GM21786 (cell line): ENCODE measurements around the gene PRKCA.
"Not testable (repeated sequence)": the region's sequence is repeated elsewhere in the genome, so short reads cannot be mapped to it uniquely, and the experiment has no call there.

Experiments
- ATAC-seq: cut with Tn5 transposase; IDR thresholded peaks from one replicate; pipeline ENCODE4 v1.9.1; 2021; ENCODE audit not compliant: unreplicated experiment

The PRKCA gene

DNA sequence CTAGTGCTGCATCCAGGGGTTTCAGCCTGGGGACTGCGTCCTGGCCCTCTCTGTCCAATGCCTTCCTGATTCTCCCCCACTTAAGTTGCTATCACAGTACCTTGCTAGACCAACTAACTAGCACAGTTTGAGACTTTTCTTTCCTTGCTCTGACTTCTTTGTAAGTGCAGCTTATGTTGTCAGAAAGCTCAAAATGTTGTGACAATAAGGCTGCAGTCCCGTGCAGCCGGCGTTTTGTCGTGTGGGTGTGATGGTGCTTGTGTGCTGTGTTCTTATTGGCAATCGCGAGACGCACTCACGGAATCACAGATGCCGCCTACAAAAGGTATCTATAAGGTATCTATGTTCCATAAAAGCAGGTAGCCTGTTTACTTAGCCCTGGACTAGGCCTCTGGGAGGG, 132.8 kb downstream of the PRKCA start:
- no peak for ATAC-seq

DNA sequence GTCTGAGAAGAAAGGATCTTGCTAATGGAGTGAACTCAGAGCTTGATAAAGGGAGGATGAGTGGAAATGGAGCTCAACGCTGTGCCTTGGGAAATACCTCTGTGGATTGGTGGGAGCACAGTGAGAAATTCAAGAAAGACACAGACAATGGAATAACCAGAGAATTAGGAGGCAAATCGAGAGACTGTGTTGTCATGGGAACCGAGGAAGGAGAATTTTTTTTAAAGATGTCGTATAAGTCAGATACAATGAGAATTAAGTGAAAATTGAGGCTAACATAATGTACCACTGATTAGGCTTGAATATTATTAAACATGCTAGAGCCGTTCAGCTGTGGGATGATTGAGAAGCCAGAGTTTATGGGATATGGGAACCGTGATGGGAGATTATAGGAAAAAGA, 134.2 kb downstream of the PRKCA start:
- no peak for ATAC-seq

DNA sequence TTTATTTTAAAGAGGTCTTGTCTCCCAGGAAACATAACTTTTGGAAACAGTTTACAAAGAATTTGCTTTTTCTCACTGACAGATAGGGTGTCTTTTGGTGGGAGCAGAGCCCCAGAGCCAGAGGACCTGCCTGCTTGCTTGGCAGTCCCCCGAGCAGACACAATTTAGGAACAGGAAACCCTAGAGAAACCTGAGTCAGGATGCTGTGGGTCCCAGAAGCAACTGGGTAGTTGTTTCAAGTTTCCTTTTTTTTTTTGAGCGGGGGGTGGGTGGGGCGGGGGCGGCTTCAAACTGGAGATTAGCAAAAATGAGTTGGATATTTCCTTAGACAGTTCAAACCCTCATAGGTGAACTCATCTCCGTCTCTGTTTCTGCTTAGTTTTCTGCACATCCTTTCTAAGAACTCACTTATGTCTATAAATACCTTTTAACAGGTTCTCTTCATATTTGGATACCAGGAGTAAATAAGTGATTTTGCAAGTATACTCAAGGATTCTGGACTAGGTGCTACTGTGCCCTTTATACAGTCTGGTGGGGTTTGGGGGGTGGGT, 135.1 kb downstream of the PRKCA start:
- no peak for ATAC-seq

DNA sequence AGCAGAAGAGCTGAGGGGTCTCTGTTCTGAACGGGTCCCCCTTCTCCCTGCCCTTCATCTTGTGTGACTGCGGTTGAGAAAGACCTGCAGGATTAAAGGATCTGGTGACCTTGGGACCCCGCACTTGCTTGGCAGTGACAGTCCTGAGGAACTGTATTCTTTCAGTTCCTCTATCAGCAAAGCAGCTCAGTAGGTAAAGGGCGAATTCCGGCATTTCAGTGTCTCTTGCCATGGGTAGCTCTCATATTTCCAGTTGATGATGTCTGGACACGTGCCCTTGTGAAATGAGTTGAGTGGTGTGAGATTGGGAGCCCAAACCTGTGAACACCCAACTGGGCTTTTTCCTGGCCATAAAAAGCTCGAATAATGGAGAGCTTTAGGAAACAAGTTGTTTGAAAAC, 135.7 kb downstream of the PRKCA start:
- no peak for ATAC-seq

DNA sequence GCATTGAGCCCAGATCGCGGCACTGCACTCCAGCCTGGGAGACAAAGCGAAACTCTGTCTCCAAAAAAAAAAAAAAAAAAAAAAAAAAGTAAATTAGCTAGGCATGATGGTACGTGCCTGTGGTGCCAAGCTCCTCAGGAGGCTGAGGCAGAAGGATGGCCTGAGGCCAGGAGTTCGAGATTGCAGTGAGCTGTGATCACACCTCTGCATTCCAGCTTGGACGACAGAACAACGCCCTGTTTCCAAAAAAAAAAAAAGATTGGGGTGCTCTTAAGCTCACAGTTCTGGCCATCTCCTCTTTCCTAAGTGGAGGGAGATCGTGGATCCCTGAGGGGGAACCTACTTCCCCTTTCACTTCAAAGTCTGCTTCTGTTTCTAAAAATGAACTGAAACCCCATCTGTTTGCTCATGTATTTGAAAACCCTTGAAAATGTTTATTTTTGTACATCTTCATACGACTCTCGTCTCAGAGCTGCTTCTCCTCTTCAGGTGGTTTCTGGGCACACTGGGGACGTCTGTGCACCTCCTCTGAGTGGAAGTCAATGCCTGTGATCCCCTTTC, 138.8 kb downstream of the PRKCA start:
- peak; percentile 91 for ATAC-seq

DNA sequence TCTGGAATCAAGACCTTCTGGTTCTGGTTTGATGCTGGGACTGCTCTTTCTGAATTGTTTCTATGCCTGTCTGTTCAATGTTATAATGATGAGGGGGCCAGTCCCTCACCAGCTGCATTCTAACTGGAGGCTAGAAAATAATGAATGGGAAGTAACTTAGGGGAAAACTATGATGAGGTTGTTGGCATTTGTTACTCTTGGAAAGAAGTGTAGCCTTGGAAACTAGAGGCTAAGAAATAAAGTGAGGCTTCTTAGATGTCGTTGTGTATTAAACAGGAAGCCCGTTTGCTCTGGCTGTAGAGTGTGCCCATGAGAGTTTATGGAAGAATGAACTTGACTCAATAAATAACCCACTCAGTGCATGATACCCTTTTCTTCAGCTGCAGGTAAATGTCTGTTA, 140.8 kb downstream of the PRKCA start:
- no peak for ATAC-seq

DNA sequence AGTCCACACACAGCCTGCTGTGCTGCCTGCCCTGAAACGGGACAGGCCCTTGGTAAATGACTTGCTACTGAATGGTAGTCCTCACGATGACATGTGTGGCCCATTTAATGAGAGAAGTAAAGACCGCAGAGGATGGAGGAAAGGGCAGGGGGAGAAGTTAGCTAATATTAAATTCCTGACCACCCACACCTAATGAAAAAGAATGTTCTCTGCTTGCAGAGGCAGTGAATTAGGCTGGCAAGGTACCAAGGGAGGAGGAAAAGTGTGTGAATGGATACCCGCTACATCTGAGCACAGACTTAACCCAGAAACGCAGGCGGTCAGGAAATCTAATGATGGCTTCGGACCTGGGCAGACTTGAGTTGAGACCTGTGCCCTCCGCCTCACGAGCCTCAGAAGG, 141.2 kb downstream of the PRKCA start:
- no peak for ATAC-seq

DNA sequence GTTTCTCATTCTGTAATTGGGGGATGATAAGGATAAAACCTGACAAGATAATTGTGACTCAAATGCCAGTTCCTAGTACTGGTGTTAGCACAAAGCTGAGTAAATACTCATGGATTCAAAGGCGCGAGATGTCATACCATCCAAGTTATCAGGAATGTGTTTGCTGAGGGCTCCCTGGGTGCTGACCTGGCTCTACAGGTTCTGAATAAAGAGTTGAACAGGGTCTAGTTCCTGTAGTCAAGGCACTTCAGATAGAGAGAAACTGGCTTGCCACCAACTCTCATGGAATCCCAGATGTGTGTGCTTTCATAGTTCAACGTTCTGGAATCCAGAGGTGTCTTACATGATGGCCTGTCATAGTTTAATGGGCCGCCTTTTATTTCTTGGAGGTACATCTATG, 141.6 kb downstream of the PRKCA start:
- ATAC-seq, result no peak

DNA sequence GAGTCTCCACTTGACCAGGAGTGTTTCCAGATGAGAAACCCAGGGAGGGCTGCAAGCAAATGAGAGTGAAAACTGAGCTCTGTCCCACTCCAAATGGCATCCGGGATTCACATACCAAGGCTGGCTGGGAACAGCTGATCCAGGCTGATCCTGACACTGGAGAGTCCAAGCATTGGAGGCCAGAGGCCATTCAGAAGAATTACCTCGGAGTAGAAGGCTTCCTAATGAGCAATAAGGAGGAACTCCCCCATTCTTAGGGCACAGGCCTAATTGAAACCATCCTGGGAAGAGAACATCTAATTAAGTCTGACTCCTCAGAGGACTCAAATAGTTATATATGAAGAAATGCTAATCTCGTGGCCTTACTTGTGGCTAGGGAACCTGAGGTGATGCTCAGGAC, 142.8 kb downstream of the PRKCA start:
- ATAC-seq, result no peak

DNA sequence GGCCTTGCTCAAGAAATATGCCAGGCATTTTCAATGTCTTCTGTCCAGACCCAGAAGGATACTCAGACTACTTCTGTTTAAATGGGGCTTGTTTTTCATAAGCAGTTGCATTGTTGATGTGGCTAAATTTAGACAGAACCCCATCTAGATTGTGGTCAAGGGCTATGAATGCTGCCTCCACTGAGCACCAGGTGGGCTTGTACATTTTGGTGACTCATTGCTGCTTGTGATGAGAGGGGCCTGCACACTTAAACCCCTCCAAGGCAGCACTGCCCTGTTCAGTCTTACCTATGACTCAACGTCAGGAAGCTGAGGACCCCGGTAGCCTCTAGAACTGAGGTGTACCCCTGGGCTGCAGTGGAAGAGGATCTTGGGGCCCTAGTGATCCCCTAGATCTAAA, 144.0 kb downstream of the PRKCA start:
- no peak for ATAC-seq

DNA sequence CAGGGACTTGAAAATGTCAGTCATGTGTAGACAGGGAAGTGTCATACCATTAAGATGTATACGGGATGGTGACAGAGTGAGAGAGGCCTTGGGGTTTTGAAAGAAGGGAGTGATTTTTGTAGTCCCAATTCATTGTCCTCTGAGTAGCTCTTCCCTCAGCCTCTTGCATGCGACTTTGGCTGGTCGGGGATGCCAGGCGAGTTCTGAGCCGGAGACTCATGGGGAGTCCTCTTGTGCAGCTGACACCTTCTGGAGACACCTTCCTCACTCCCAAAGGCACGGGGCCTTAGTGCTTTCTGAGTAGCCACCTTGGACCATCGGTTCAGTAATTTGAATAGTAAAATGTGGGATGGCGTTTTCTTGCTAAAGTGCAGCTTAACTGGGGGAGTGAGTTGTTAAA, 144.7 kb downstream of the PRKCA start:
- no peak for ATAC-seq

DNA sequence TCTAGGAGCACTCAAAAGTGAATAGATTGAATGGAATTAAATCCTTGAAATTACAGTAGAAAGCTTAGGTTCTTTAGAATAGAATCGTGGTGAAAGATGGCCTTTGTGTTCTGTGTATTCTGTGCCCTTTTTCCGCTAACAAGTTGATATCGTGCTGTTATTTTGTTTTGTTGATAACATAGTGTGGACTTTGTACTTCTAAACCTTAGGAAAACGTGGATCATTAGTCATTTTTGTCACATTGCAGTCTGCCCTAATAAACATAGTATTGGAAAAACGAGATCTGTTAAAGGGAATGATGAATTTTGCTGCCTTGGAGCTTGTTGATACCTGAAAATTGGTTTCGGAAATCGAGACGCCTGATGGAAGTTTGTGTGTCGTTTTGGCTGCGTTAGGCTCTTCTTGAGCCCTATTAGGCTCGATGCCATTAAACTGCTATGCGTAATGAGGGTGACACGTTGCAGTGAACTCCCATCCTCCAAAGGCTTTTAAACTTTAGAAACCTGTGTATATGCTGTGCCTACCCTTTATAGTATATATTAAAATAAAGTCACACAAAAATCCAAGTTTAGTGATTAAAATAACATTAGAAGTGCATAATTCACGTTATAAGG, 145.7 kb downstream of the PRKCA start:
- no peak for ATAC-seq

DNA sequence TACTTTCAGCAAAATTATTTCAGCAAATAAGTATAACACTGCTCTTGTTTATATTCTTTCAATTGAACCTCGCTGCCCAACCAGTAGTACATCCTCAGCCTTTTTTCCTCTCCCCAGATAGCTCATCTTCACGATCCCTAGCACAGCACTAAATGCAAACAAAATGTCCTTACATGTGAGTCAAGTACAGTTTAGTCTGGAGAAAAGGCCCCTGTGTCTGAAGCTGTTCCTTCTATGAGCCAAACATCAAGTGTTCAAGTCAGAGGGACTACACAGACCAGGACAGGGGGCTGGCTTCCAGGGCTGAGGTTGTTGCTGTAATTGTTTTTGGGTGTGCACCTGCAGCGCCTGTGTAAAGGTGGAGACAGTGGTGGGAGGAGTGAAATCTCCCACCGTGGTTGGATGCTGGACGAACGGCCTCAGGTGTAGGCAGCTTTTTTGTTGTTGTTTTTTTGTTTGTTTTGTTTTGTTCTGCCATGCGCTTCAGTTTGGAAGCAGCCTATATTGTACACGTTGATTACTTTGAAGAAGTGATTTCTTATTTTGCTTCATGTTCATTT, 147.1 kb downstream of the PRKCA start:
- ATAC-seq, result no peak

DNA sequence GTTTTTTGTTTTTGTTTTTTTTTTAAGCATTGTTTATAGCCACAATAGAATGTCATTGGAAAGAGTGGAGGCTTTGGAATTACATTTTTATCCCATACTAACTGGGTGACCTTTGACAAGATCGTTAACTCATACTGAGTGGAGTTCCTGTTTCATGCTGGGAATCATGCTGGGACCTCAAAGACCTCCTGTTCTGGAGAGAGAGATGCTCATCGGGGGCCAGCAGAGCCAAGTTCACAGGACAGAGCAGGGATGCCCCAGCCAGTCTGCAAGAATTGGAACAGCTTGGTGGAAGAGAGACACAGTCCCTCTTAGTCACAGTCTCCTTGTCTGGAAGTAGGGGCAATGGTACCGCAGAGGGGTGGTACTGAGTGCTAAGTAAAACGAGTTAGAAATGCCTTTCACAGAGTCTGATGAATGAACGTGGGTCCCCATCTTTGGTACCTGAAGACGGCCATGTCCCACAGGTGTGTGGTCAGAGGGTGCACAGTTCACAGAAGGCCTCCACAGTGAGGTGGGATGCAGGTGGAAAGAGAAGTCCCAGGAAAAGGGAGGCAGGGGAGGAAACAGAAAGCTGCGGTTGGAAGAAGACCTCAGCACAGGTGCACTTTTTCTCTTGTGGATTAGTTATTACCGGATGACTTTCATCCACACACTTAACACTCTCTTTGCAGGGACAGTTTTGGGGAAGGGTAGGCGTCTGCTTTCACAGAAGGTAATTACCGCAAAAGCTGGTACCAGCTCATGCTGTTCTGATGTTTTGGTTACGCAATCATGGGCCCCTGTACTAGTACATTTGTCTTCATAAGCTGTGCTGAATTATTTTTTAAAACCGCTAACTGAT, 147.8 kb downstream of the PRKCA start:
- no peak for ATAC-seq

DNA sequence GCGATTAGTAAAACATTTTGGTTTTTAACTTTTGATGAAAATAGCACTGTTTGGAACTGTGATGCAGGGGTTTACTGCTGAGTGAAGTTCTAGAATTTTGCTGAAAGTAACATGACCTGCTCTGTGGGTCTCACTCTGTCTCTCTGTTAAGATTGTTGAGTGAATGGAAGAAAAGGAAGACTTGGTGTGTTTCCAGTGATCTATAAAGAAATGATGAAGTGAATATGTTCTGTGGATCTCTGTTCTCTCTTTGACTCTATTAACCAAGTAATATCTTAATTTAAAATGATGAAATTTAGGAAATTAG, 148.4 kb downstream of the PRKCA start:
- ATAC-seq, result no peak

DNA sequence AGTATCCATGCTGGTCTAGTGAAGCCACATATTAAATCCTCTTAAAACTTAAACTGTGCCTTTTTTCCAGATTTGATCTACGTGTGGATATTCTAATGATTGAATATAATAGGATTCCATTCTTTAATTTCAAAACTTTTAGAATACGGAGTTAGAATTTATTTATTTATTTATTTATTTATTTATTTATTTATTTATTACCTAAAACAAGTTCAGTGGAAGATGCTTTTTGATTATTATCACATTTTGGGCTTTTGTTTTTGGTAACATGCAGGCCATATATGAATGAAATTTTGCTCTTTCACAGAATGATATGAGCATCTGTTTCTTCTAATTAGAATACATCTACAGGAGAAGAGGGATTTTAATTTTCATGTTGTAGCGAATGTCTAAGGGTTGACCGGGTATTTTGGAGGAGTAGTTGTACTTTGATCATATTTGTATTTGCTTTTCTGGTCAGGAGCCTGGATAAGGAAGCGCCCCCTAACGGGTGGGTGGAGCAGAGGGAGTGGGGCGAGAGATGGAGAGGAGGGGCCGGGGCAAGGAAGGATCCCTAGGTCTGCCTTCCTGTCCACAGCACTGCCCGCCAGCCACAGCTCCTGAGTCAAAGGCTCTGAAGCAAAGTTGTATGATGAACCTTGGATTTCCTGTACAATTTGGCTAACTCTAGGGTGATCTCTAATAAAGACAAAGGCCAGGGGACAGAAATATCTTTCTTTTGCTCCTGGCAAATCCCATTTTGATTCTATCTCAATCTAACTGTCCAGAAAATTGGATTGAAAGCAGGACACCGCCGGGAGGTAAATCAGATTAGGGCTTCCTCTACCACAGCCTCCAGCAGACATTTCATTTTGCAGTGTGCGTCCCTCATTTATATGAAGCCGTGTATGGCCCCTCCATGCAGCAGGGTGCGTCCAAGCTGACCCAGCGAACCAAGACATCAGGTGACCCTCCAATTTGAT, 149.1 kb downstream of the PRKCA start:
- ATAC-seq, result no peak

DNA sequence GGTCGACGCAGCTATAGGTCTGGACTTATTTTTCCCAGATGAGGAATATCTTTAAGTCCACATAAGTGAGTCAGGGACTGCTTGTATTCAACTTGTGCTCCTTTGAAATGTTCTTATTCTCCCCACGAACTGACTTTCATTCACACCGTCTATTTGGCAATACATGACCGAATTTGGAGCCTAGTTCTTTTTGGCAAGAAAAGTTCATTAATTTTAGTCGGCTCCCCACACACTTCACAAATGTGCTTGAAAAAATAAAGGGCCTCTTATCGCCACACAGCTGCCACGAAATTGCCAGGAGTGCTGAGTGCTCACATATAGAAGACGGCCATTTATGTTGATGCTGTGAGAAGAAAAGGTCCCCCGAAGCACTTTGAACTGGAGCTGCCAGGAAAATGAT, 152.6 kb downstream of the PRKCA start:
- no peak for ATAC-seq

DNA sequence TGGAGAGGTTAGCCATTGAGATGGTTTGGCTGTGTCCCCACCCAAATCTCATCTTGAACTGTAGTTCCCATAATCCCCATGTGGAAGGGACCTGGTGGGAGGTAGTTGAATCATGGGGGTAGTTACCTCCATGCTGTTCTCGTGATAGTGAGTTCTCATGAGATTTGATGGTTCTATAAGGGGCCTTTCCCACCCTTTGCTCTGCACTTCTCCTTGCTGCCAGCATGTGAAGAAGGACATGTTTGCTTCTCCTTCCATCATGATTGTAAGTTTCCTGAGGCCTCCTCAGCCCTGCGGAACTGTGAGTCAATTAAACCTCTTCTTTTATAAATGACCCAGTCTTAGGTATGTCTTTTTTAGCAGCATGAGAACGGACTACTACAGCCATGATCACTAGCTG, 155.1 kb downstream of the PRKCA start:
- not testable (repeated sequence) for ATAC-seq

DNA sequence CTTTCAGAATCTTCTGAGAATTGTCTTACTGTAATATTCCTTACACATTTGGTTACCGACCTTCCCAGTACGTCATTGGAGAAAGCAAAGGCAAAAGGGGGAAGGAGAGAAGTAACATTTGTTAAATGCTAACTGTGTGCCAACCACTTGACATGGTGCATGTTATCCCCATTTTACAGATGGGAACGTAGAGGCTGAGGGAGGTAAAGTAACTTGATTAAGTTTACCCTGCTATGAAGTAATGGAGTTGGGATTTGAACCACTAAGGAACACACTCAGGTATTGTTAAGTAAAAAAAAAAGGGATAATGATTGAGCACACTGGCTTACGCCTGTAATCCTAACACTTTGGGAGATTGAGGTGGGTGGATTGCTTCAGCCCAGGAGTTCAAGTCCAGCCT, 156.4 kb downstream of the PRKCA start:
- ATAC-seq, result no peak

DNA sequence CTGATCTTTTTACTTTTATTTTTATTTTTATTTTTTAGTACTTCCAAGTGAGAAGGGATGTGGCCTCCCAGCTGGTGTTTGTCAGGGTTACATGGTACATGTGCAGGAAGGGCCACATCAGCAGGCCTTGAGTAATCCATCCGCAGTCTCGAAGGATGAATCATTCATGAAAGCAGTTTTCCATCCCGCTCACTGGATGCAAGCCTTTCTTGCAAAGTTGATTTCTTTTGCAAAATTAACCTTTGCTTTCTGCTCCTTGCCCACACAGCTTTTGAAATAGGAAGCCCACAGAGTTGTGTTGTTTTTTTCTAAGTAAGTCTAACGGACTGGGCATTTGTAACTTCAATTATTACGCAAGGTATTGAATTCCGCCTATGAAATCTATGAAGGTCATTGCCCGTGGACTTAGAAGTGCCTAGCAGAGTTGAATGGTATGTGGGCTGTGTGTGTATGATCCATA, 157.4 kb downstream of the PRKCA start:
- ATAC-seq, result no peak

DNA sequence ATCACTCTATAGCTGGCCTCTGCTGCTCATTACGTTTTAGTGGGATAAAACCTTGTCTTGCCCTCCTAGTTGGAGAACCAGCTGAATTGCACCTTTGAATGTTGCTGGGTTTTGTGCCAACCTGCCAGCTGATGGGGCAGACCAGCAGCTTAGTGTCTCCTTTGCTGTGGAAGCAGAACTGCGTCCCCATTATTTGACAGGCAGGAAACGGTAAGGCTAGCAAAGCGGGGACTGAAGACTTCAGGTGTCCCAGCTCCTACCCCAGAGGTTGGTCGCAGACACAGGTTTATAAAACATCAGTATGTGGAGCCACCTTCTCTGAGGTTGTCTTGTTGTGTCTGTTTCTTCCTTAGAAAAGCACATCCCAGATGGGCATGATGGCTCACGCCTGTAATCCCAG, 158.1 kb downstream of the PRKCA start:
- no peak for ATAC-seq
